ENCODE data around the gene NT5DC3.

- TF ChIP-seq ZFP3 (CRISPR knock-in tag; IDR thresholded peaks at IDR 0.05) (no peak), PPARA (CRISPR knock-in tag; IDR thresholded peaks at IDR 0.05; ENCODE audit: borderline replicate concordance) (no peak), ESRRG (CRISPR knock-in tag; IDR thresholded peaks at IDR 0.05) (no peak), OSR1 (CRISPR knock-in tag; IDR thresholded peaks at IDR 0.05) (no peak), POU6F1 (CRISPR knock-in tag; IDR thresholded peaks at IDR 0.05; ENCODE audit: borderline replicate concordance, low read depth) (no peak), PATZ1 (CRISPR knock-in tag; IDR thresholded peaks at IDR 0.05; ENCODE audit: borderline replicate concordance) (no peak), ZFP30 (CRISPR knock-in tag; IDR thresholded peaks at IDR 0.05) (no peak)
These were observed 42.0 kb upstream of the NT5DC3 start for GRCh38 chr12:103882861-103883596.

Measured in SK-N-SH treated with all-trans-retinoic acid at 6 μM for 48 hours (cell line).